Activated naive CD8-positive, alpha-beta T cell treated with anti-CD3 and anti-CD28 coated beads for 36 hours (primary cell): ENCODE results near the gene ARHGEF25. TPM values are rescaled to one million over a fixed set of nuclear protein-coding genes. Genes with fewer than 3 reads are reported as not detected.
A peak's percentile ranks its signal among the peaks of the same experiment; 100 is the strongest.

Source experiments
- DNase-seq: peaks from one replicate; pipeline ENCODE4 v3.0.0; 2021
- H3K27ac Mint-ChIP-seq: one replicate; pipeline ENCODE4 v1.8.0; 2022; ENCODE audit warnings: mild to moderate bottlenecking, moderate library complexity, mixed read lengths
- H3K27me3 Mint-ChIP-seq: one replicate; pipeline ENCODE4 v1.8.0; 2022; ENCODE audit warnings: mild to moderate bottlenecking, mixed read lengths
- H3K36me3 Mint-ChIP-seq: one replicate; pipeline ENCODE4 v1.8.0; 2021; ENCODE audit warnings: mild to moderate bottlenecking, mixed read lengths
- H3K4me1 Mint-ChIP-seq: one replicate; pipeline ENCODE4 v1.8.0; 2021; ENCODE audit warnings: mixed read lengths
- H3K4me3 Mint-ChIP-seq: one replicate; pipeline ENCODE4 v1.8.0; 2022; ENCODE audit warnings: mild to moderate bottlenecking, moderate library complexity, mixed read lengths
- H3K9me3 Mint-ChIP-seq: one replicate; pipeline ENCODE4 v1.8.0; 2022; ENCODE audit warnings: mixed read lengths
- total RNA-seq, 2 experiments: library from RNA; stranded (reverse); gene quantifications; one replicate each; pipeline ENCODE4 v1.2.3, GENCODE V29; 2021

The ARHGEF25 gene
- total RNA-seq, 2 experiments from 2014 or later, result 1.9 to 2.2 TPM

- no peak for DNase-seq
- H3K4me3 Mint-ChIP-seq, result no peak overlapping the region
- H3K27me3 Mint-ChIP-seq, result no peaks in the 10 kb centered on the region
- H3K36me3 Mint-ChIP-seq, result peaks cover 6% of the 10 kb centered on the region
- peaks cover 18% of the 10 kb centered on the region for H3K4me1 Mint-ChIP-seq
- no peaks in the 10 kb centered on the region for H3K9me3 Mint-ChIP-seq
- H3K27ac Mint-ChIP-seq, result no peak overlapping the region
Observed at GRCh38 chr12:57593187-57593586, 18.0 kb upstream of the ARHGEF25 start.

- H3K36me3 Mint-ChIP-seq, result peaks cover 11% of the 10 kb centered on the region
Observed at GRCh38 chr12:57600395-57600794, 10.8 kb upstream of the ARHGEF25 start.

GRCh38 chr12:57602544-57602943 is 8.7 kb upstream of the ARHGEF25 start:
- Mint-ChIP-seq H3K36me3 (peaks cover 11% of the 10 kb centered on the region), H3K9me3 (no peaks in the 10 kb centered on the region), H3K4me1 (peaks cover 18% of the 10 kb centered on the region), H3K27ac (no peak overlapping the region), H3K27me3 (no peaks in the 10 kb centered on the region), H3K4me3 (no peak overlapping the region)
- DNase-seq, result no peak

More at GRCh38 chr12:57600395-57600794, 10.8 kb upstream of the ARHGEF25 start:
- H3K9me3 Mint-ChIP-seq, result no peaks in the 10 kb centered on the region
- H3K27me3 Mint-ChIP-seq, result no peaks in the 10 kb centered on the region
- no peak overlapping the region for H3K4me3 Mint-ChIP-seq
- H3K27ac Mint-ChIP-seq, result no peak overlapping the region
- H3K4me1 Mint-ChIP-seq, result peaks cover 13% of the 10 kb centered on the region
- no peak for DNase-seq

- Mint-ChIP-seq H3K27me3 (no peaks in the 10 kb centered on the region), H3K9me3 (no peaks in the 10 kb centered on the region), H3K4me3 (peak overlapping the region; percentile 79), H3K4me1 (peaks cover 18% of the 10 kb centered on the region), H3K36me3 (peaks cover 8% of the 10 kb centered on the region), H3K27ac (no peak overlapping the region)
- DNase-seq, result no peak
Observed at GRCh38 chr12:57603324-57603723, 7.9 kb upstream of the ARHGEF25 start.

GRCh38 chr12:57603815-57604453 is 7.3 kb upstream of the ARHGEF25 start:
- H3K27ac Mint-ChIP-seq, result peak overlapping the region; percentile 50
- H3K36me3 Mint-ChIP-seq, result peaks cover 8% of the 10 kb centered on the region
- H3K27me3 Mint-ChIP-seq, result no peaks in the 10 kb centered on the region
- H3K4me1 Mint-ChIP-seq, result peaks cover 18% of the 10 kb centered on the region
- peak overlapping the region; percentile 79 for H3K4me3 Mint-ChIP-seq
- DNase-seq, result no peak
- H3K9me3 Mint-ChIP-seq, result no peaks in the 10 kb centered on the region

GRCh38 chr12:57604454-57604991 is 6.7 kb upstream of the ARHGEF25 start, which contains the start of gene DTX3:
TSS of gene DTX3 (plus strand) at chr12:57604824. CDS start at chr12:57606518, 1,694 bp downstream.
- H3K36me3 Mint-ChIP-seq, result peaks cover 7% of the 10 kb centered on the region
- H3K9me3 Mint-ChIP-seq, result no peaks in the 10 kb centered on the region

GRCh38 chr12:57604992-57605810 is 6.0 kb upstream of the ARHGEF25 start:
- H3K9me3 Mint-ChIP-seq, result no peaks in the 10 kb centered on the region
- DNase-seq, result no peak
- H3K27ac Mint-ChIP-seq, result peak overlapping the region; percentile 49
- H3K36me3 Mint-ChIP-seq, result peaks cover 7% of the 10 kb centered on the region
- peaks cover 18% of the 10 kb centered on the region for H3K4me1 Mint-ChIP-seq
- H3K4me3 Mint-ChIP-seq, result peak overlapping the region; percentile 79
- peaks cover under 1% of the 10 kb centered on the region for H3K27me3 Mint-ChIP-seq

More at GRCh38 chr12:57604454-57604991, 6.7 kb upstream of the ARHGEF25 start, which contains the start of gene DTX3:
- H3K27me3 Mint-ChIP-seq, result no peaks in the 10 kb centered on the region
- peak within 1 kb of the TSS; percentile 79 for H3K4me3 Mint-ChIP-seq
- peak within 1 kb of the TSS; percentile 76 for H3K27ac Mint-ChIP-seq
- peak; percentile 48 for DNase-seq
- peaks cover 18% of the 10 kb centered on the region for H3K4me1 Mint-ChIP-seq

GRCh38 chr12:57605811-57606311 is 5.4 kb upstream of the ARHGEF25 start:
- Mint-ChIP-seq H3K27me3 (peaks cover 7% of the 10 kb centered on the region), H3K4me1 (peaks cover 22% of the 10 kb centered on the region), H3K9me3 (no peaks in the 10 kb centered on the region), H3K27ac (no peak overlapping the region), H3K4me3 (peak overlapping the region; percentile 79), H3K36me3 (peaks cover 7% of the 10 kb centered on the region)
- DNase-seq, result no peak

GRCh38 chr12:57606399-57606798 is 4.8 kb upstream of the ARHGEF25 start:
- Mint-ChIP-seq H3K27ac (no peak overlapping the region), H3K4me3 (no peak overlapping the region), H3K27me3 (peaks cover 9% of the 10 kb centered on the region), H3K4me1 (peaks cover 22% of the 10 kb centered on the region), H3K36me3 (peaks cover 7% of the 10 kb centered on the region), H3K9me3 (no peaks in the 10 kb centered on the region)
- DNase-seq, result no peak

- H3K4me1 Mint-ChIP-seq, result peaks cover 22% of the 10 kb centered on the region
- peaks cover 9% of the 10 kb centered on the region for H3K27me3 Mint-ChIP-seq
- no peaks in the 10 kb centered on the region for H3K9me3 Mint-ChIP-seq
- no peak overlapping the region for H3K27ac Mint-ChIP-seq
- DNase-seq, result no peak
- H3K36me3 Mint-ChIP-seq, result peaks cover 3% of the 10 kb centered on the region
- H3K4me3 Mint-ChIP-seq, result no peak overlapping the region
Observed at GRCh38 chr12:57606821-57607220, 4.4 kb upstream of the ARHGEF25 start.

GRCh38 chr12:57607958-57608663 is 3.1 kb upstream of the ARHGEF25 start:
- no peak overlapping the region for H3K4me3 Mint-ChIP-seq
- H3K27ac Mint-ChIP-seq, result peak overlapping the region; percentile 3

GRCh38 chr12:57609101-57609780 is 2.0 kb upstream of the ARHGEF25 start:
- Mint-ChIP-seq H3K36me3 (no peaks in the 10 kb centered on the region), H3K9me3 (no peaks in the 10 kb centered on the region), H3K4me1 (peaks cover 14% of the 10 kb centered on the region), H3K27ac (no peak overlapping the region), H3K4me3 (no peak overlapping the region), H3K27me3 (peaks cover 28% of the 10 kb centered on the region)
- no peak for DNase-seq

More at GRCh38 chr12:57607958-57608663, 3.1 kb upstream of the ARHGEF25 start:
- no peaks in the 10 kb centered on the region for H3K36me3 Mint-ChIP-seq
- no peak for DNase-seq
- no peaks in the 10 kb centered on the region for H3K9me3 Mint-ChIP-seq
- H3K4me1 Mint-ChIP-seq, result peaks cover 22% of the 10 kb centered on the region
- peaks cover 21% of the 10 kb centered on the region for H3K27me3 Mint-ChIP-seq

GRCh38 chr12:57609781-57610553 is 1.3 kb upstream of the ARHGEF25 start:
- no peak for DNase-seq
- Mint-ChIP-seq H3K36me3 (no peaks in the 10 kb centered on the region), H3K27ac (no peak overlapping the region), H3K9me3 (no peaks in the 10 kb centered on the region), H3K4me3 (peak overlapping the region; percentile 61), H3K4me1 (peaks cover 17% of the 10 kb centered on the region), H3K27me3 (peaks cover 30% of the 10 kb centered on the region)
